Left lung (tissue), 10 donors: Measurements from ENCODE around the gene UNC79. TPM values are rescaled to one million over a fixed set of nuclear protein-coding genes. Genes with fewer than 3 reads are reported as not detected.
"Not testable (repeated sequence)": the region's sequence is repeated elsewhere in the genome, so short reads cannot be mapped to it uniquely, and the experiment has no call there.

Experiments used
- ATAC-seq: fragments of 200-7000 bp; cut with Tn5 transposase; one replicate; pipeline ENCODE4 v1.9.1; 2020; ENCODE audit warnings: moderate library complexity
- DNase-seq, 4 donors: peaks; one replicate each; pipeline ENCODE4 v3.0.0-alpha.2; 2013 to 2020
- H3K27ac ChIP-seq, 2 donors: fragments of 200-600 bp; sonication (generic) in 1 of 2; one replicate each; pipeline versions ENCODE4 v1.5.0 to v1.8.0; 2020 to 2021
- H3K27me3 ChIP-seq, 2 donors: fragments of 200-600 bp; sonication (generic) in 1 of 2; one replicate each; pipeline versions ENCODE4 v1.5.0 to v1.8.0; 2020 to 2021
- H3K36me3 ChIP-seq, 2 donors: fragments of 200-600 bp; sonication (generic) in 1 of 2; one replicate each; pipeline versions ENCODE4 v1.5.0 to v1.8.0; 2020 to 2021
- H3K4me1 ChIP-seq, 2 donors: fragments of 200-600 bp; one replicate each; pipeline ENCODE4 v1.8.0; 2021
- H3K4me3 ChIP-seq, 2 donors: fragments of 200-600 bp; sonication (generic) in 1 of 2; one replicate each; pipeline versions ENCODE4 v1.5.0 to v1.8.0; 2020 to 2021; ENCODE audit warnings: mild to moderate bottlenecking in 1 of 2
- H3K9me3 ChIP-seq, 2 donors: fragments of 200-600 bp; sonication (generic) in 1 of 2; one replicate each; pipeline versions ENCODE4 v1.5.0 to v1.8.0; 2020 to 2021
- intact Hi-C, 2 donors: fragments of 100-400 bp; cut with DNase I; formaldehyde crosslinking; loops; one replicate each; pipeline versions ENCODE4 v1.11.2 to v1.14.2; 2022
- polyA plus RNA-seq, 6 donors: library from polyadenylated mRNA; unstranded; fragments of 120-200 nt; gene quantifications; one replicate each; pipeline ENCODE4 v1.2.1, GENCODE V29; 2013; ENCODE audit not compliant: insufficient read length in 6 of 6
- total RNA-seq, 2 donors: library from RNA; stranded (reverse); fragmentation: NEBNext Ultra II Directional; extraction: Animal tissue kit (Norgen Biotek cat#: 25700); gene quantifications; one replicate each; pipeline ENCODE4 v1.2.1, GENCODE V29; 2021
- TF ChIP-seq, protein P1 (sequence below), 2 donors: fragments of 200-600 bp; sonication (generic) in 1 of 2; IDR thresholded peaks; one replicate each; pipeline versions ENCODE4 v1.5.0 to v1.8.0; 2021; ENCODE audit warnings: antibody characterized with exemption in 2 of 2
- donor health status: DM: no; HTN: yes; CAD: no.
- donor health status: DM: no; HTN: no; CAD: no.

Gene UNC79
- total and polyA plus RNA-seq, 8 donors: 0.13 to 0.65 (median 0.46) TPM

- no peak overlapping the region for H3K27ac ChIP-seq
- no peaks in the 10 kb centered on the region for H3K4me1 ChIP-seq
- no peaks in the 10 kb centered on the region for H3K9me3 ChIP-seq
- no peaks in the 10 kb centered on the region for H3K27me3 ChIP-seq
- no peaks in the 10 kb centered on the region for H3K36me3 ChIP-seq
- no peak overlapping the region for H3K4me3 ChIP-seq
- ATAC-seq (no peak), DNase-seq (no peak)
- TF ChIP-seq, protein P1, sequence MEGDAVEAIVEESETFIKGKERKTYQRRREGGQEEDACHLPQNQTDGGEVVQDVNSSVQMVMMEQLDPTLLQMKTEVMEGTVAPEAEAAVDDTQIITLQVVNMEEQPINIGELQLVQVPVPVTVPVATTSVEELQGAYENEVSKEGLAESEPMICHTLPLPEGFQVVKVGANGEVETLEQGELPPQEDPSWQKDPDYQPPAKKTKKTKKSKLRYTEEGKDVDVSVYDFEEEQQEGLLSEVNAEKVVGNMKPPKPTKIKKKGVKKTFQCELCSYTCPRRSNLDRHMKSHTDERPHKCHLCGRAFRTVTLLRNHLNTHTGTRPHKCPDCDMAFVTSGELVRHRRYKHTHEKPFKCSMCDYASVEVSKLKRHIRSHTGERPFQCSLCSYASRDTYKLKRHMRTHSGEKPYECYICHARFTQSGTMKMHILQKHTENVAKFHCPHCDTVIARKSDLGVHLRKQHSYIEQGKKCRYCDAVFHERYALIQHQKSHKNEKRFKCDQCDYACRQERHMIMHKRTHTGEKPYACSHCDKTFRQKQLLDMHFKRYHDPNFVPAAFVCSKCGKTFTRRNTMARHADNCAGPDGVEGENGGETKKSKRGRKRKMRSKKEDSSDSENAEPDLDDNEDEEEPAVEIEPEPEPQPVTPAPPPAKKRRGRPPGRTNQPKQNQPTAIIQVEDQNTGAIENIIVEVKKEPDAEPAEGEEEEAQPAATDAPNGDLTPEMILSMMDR (IDR thresholded peaks at IDR 0.05): no peak
- intact Hi-C loops: no loop called here
These were observed 33.5 kb downstream of the UNC79 start for GRCh38 chr14:93464271-93464670.

DNA sequence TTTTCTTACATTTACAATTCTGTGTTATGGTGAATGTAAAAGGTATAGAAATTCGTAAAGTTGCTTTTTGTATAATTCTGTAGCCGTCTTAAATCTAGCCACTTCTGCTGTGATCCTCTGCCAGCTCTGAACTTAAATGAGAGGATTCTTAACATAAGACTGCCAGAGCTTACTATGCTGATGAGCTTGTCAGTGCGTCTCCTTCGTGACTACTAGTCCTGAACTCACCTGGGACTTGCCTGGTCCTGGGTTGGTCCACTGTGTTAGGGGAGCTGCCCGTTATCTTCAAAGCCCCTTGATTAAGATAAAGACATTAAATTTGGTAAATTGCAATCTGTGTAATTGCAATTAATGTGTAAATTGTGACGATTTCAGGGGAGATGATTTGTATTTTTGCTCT, 44.7 kb downstream of the UNC79 start:
- Histone ChIP-seq H3K9me3 (no peaks in the 10 kb centered on the region), H3K4me1 (no peaks in the 10 kb centered on the region), H3K27ac (no peak overlapping the region), H3K4me3 (no peak overlapping the region), H3K27me3 (peaks cover 0 to 6% of the 10 kb centered on the region in 2 donors), H3K36me3 (no peaks in the 10 kb centered on the region)
- TF ChIP-seq, protein P1 (IDR thresholded peaks at IDR 0.05): no peak
- DNase-seq: no peak
- ATAC-seq: no peak
- intact Hi-C loops: no loop called here

DNA sequence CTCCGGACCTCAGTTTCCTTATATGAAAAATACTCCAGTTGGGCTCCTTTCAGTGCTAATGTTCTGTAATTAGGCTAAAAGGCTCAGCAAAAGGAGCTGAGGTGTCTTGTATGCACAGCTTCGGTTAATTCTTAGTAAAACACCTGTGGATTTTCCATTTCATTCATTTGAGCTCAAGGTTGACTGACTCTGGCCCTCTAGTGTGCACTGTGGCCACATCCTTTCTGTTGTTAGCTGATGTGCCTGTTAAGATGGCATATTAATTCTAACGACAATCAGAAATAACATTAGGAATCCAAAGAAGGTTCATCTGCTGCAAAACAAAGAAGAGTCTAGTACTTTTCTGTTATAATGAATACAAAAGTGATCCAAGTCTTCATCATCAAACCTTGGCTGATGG, 45.6 kb downstream of the UNC79 start:
- intact Hi-C loops: no loop called here
- Histone ChIP-seq H3K27me3 (no peaks in the 10 kb centered on the region), H3K36me3 (no peaks in the 10 kb centered on the region), H3K4me3 (no peak overlapping the region), H3K9me3 (no peaks in the 10 kb centered on the region), H3K4me1 (no peaks in the 10 kb centered on the region), H3K27ac (no peak overlapping the region)
- TF ChIP-seq, protein P1 (IDR thresholded peaks at IDR 0.05): no peak
- no peak for ATAC-seq
- DNase-seq: no peak

GRCh38 chr14:93479074-93479473, 48.3 kb downstream of the UNC79 start:
- intact Hi-C loops, DNase-seq, ATAC-seq, H3K4me1 ChIP-seq, H3K9me3 ChIP-seq, H3K27me3 ChIP-seq, H3K27ac ChIP-seq, H3K4me3 ChIP-seq, H3K36me3 ChIP-seq: not testable (repeated sequence)

DNA sequence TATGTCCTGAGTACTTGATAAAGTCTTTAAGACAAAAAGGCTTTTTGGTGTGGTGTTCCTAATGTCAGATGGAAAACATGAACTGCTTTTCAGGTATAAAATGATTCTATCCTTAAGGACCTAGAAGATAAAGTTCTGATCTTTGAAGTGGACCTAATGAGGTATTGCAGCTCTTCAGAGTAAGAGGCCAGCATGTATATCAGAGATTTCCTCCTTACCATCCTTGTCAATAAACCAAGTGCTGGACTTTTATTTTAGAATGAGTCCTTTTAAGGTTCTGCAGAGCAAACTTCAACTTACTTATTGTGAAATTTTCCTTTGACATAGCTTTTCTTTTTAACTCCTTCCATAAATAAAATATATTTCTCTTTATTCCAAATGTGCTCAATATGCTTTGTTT, 50.1 kb downstream of the UNC79 start:
- intact Hi-C loops: no loop called here
- Histone ChIP-seq H3K27me3 (no peaks in the 10 kb centered on the region), H3K4me3 (no peak overlapping the region), H3K36me3 (no peaks in the 10 kb centered on the region), H3K4me1 (no peaks in the 10 kb centered on the region), H3K9me3 (no peaks in the 10 kb centered on the region), H3K27ac (no peak overlapping the region)
- TF ChIP-seq, protein P1 (IDR thresholded peaks at IDR 0.05): no peak
- DNase-seq: no peak
- no peak for ATAC-seq

- no peaks in the 10 kb centered on the region for H3K27me3 ChIP-seq
- ATAC-seq (no peak), DNase-seq (no peak)
- no peak overlapping the region for H3K4me3 ChIP-seq
- no peak overlapping the region for H3K27ac ChIP-seq
- TF ChIP-seq, protein P1 (IDR thresholded peaks at IDR 0.05): no peak
- no peaks in the 10 kb centered on the region for H3K36me3 ChIP-seq
- intact Hi-C loops: no loop called here
- H3K4me1 ChIP-seq: no peaks in the 10 kb centered on the region
- H3K9me3 ChIP-seq: no peaks in the 10 kb centered on the region
These were observed 51.0 kb downstream of the UNC79 start for GRCh38 chr14:93481758-93482157.
